22Rv1 (cell line): Measurements from ENCODE around the gene TAF11L10.
"Not testable (repeated sequence)": the region's sequence is repeated elsewhere in the genome, so short reads cannot be mapped to it uniquely, and the experiment has no call there.

Source experiments
- CTCF ChIP-seq: fragments of 450-650 bp; IDR thresholded peaks from 2 replicates; pipeline ENCODE4 v1.5.1; 2017; ENCODE audit warnings: mild to moderate bottlenecking
- ZFX ChIP-seq: fragments of 450-650 bp; IDR thresholded peaks from 2 replicates; pipeline ENCODE4 v1.6.1; 2017; ENCODE audit warnings: antibody characterized with exemption, borderline replicate concordance

GRCh38 chr5:17603880-17604279 lies 6.3 kb upstream of the TAF11L10 start, which contains the start of gene TAF11L11:
- not testable (repeated sequence) for TF ChIP-seq CTCF, ZFX
